GM19035 (cell line): Measurements from ENCODE around the gene WDR81.
"Not testable (repeated sequence)": the region's sequence is repeated elsewhere in the genome, so short reads cannot be mapped to it uniquely, and the experiment has no call there.

Source experiments
- ATAC-seq: cut with Tn5 transposase; IDR thresholded peaks from one replicate; pipeline ENCODE4 v1.9.1; 2021; ENCODE audit not compliant: unreplicated experiment

The WDR81 gene

DNA sequence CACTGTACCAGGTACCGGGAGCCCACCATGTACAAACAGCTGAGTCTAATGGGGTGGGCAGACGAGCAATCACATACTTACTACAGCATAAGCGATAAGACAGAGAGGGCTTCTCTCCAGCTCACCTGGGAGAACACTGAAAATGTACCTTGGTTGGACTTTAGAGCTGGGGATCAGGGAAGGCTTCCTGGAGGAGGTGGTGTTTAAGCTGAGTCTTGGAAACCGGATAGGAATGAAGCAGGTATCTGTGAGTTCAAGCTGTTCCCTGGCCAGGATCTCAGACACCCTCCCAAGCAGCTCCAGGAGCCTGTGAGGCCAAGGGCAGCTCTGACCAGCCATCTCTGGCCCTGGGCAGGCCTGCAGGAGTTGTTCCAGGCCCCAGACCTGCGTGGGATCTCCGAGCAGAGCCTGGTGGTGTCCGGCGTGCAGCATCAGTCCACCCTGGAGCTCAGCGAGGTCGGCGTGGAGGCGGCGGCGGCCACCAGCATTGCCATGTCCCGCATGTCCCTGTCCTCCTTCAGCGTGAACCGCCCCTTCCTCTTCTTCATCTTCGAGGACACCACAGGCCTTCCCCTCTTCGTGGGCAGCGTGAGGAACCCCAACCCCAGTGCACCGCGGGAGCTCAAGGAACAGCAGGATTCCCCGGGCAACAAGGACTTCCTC, 29.4 kb downstream of the WDR81 start:
- ATAC-seq: no peak

DNA sequence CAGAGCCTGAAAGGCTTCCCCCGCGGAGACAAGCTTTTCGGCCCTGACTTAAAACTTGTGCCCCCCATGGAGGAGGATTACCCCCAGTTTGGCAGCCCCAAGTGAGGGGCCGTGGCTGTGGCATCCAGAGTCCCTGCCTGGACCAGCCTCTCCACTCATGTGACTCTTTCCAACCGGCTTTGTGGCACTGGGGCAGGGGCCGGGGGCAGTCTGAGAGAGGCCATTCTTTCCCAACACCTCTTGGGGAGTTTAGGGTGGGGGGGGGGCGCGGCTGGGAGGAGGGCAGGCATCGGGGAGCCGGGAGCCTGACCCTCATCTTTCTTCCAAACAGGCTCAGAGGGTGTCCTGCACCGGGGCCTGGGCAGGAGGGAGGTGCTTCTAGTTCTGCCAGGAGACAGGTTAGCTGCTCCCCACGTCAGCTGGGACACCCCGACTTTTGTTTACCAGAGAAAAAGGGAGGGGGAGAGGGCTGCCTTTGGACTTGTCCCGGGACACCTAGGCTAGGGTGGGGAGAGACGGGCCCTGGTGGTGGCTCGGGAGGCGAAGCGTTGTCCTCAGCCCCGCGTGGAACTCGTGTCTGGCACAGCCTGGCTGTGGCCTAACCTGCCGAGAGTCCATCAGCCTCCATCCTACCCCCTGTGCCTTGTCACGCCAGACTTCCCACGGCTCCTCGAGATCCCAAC, 30.1 kb downstream of the WDR81 start:
- ATAC-seq: no peak

DNA sequence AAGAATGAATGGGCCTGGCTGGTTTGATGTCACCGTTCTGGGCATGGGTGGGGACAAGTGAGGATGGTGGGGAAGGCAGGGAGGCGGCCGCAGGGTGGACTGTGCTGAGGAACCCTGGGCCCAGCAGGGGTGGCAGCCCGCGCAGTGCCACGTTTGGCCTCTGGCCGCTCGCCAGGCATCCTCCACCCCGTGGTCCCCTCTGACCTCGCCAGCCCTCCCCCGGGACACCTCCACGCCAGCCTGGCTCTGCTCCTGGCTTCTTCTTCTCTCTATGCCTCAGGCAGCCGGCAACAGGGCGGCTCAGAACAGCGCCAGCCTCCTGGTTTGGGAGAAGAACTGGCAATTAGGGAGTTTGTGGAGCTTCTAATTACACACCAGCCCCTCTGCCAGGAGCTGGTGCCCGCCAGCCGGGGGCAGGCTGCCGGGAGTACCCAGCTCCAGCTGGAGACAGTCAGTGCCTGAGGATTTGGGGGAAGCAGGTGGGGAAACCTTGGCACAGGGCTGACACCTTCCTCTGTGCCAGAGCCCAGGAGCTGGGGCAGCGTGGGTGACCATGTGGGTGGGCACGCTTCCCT, 30.8 kb downstream of the WDR81 start:
- ATAC-seq: no peak

DNA sequence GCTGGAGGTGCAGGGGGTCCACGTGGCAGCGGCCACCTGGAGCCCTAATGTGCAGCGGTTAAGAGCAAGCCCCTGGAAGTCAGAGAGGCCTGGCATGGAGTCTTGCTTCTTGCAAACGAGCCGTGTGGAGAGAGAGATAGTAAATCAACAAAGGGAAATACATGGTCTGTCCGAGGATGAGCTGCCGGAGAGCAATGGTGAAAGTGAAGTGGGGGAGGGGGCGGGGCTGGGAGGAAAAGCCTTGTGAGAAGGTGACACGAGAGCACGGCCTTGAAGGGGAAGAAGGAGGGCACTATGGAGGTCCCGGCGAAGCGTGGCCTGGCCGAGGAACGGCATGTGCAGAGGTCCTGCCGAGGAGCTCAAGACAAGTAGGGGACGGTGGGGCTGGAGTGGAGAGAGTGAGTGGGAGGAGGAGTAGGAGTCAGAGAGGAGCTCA, 31.3 kb downstream of the WDR81 start:
- no peak for ATAC-seq

DNA sequence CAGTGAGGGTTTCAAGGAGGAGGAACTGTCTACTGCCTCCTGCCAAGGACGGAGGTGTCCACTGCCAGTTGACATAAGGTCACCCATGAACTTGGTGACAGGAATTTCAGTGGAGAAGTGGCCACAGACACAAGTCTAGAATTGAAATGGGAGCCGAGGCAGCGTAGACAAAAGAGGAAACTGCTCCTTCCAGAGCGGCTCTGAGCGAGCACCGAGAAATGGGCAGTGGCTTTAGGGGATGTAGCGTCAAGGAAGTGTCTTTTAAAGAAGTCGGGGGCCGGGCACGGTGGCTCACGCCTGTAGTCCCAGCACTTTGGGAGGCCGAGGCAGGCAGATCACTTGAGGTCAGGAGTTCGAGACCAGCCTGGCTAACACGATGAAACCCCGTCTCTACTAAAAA, 34.3 kb downstream of the WDR81 start:
- ATAC-seq: no peak

DNA sequence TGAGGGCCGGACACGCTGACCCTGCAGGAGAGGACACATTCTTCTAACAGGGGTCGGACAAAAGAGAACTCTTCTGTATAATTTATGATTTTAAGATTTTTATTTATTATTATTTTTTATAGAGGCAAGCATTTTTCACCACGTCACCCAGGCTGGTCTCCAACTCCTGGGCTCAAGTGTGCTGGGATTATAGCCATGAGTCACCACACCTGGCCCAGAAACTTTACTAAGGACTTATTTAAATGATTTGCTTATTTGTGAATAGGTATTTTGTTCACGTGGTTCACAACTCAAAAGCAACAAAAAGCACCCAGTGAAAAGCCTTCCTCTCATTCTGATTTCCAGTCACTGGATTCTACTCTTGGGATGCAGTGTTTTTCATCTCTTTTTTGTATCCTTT, 35.0 kb downstream of the WDR81 start:
- no peak for ATAC-seq

DNA sequence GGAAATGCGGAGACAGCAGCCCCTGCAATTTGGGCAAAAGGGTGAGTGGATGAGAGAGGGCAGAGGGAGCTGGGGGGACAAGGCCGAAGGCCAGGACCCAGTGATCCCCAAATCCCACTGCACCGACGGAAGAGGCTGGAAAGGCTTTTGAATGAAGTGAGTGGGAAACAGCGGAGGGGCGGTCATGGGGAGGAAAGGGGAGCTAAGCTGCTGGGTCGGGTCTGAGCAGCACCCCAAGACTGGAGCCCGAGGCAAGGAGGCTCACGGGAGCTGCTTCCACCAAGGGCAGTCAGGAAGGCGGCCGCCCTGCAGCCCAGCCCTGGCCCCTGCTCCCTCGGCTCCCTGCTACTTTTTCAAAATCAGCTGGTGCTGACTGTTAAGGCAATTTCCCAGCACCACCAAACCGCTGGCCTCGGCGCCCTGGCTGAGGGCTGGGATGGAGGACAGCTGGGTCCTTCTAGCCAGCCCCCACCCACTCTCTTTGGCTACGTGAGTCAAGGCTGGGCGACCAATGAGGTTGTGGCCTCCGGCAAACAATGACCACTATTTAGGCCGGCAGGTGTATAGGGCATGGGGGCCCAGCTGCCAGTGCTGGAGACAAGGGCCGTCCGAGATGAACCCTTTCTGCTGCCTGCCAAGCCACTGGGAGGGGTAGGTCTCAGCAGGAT, 37.9 kb downstream of the WDR81 start:
- no peak for ATAC-seq

DNA sequence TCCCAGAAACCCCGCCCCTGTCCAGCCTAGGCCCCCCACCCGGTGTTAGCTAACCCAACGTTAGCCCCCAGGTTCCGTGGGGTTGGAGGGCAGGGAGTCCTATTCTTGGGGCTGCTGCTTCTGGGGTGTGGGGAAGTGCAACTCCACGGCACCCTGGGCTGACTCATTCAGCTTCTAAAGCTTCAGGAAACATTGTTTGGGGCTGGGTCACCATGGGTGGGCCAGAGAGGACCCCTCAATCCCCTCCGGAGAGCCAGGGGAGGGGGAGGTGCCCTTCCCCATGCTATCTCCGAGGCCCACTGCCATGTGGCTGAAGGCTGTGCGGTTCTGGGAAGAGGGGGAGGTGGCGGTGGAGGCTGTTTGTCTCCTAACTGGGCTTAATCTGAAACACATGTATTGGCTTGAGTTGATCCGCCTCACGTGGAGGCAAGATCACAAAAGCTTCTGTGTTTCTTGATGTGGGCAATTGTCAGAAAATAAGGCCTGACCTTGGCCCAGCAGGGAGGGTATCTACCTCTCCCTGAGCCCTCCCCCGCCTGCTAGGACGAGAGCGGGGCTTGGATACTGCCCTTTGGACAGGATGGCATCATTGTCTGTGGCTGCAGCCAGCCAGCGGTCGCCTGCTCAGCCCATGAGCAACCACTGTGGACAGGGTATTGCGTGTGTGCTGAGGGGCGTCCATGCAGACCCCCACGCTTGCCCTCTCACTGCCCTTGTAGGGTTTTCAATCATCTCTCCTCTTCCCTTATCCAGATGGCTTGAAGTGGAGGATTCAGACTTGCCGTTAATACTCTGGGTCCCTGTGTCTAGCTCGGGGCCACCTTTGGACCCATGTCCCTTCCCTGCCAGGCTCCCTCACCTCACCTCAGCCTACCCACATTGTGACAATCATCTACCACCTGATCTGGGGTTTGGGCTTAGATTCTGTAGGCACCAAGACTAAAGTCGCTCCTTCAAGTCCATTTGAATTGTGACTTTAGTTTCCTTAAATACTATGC, 38.7 kb downstream of the WDR81 start:
- ATAC-seq: no peak

DNA sequence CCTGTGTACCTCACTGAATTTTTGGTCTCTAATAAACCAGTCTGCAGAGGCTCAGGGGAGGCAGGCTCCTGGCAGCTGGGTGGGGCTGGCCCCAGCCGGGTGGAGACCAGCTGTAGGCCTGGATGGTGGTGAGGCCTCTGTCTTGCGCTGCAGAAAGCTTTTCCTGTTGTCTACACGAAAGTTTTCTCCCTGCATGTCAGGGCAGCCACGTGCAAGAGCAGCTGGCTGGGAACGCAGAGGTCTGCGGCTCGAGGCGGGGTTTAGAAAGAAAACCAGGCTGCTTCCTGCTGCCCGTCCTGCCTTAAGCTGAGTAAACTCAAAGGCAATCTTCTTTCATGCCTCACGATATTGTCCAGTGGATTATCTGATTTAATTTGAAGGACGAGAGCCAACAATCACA, 39.8 kb downstream of the WDR81 start:
- ATAC-seq: no peak

DNA sequence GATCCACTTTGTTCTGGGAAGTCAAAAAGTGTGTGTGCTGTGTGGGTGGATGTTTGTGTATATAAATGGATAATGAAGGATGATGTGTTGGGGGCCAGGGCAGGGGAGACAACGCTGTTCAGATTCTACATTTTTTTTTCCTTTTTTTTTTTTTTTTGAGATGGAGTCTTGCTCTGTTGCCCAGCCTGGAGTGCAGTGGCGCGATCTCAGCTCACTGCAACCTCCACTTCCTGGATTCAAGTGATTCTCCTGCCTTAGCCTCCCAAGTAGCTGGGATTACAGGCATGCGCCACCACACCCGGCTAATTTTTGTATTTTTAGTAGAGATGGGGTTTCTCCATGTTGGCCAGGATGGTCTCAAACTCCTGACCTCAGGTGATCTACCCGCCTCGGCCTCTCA, 40.2 kb downstream of the WDR81 start:
- not testable (repeated sequence) for ATAC-seq

DNA sequence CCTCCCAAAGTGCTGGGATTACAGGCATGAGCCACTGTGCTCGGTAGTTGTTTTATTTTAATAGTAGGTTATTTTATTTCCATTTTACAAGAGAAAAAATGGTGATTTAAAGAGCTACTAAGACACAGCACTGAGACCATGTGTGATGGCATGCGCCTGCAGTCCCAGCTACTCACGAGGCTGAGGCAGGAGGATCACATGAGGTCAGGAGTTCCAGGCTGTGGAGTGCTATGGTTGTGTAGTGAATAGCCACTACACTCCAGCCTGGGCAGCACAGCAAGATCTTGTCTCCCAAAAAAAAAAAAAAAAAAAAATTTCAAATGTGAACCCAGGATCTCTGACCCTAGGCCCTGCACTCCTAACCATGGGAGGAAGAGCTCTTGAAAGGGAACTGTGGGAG, 41.1 kb downstream of the WDR81 start:
- no peak for ATAC-seq

DNA sequence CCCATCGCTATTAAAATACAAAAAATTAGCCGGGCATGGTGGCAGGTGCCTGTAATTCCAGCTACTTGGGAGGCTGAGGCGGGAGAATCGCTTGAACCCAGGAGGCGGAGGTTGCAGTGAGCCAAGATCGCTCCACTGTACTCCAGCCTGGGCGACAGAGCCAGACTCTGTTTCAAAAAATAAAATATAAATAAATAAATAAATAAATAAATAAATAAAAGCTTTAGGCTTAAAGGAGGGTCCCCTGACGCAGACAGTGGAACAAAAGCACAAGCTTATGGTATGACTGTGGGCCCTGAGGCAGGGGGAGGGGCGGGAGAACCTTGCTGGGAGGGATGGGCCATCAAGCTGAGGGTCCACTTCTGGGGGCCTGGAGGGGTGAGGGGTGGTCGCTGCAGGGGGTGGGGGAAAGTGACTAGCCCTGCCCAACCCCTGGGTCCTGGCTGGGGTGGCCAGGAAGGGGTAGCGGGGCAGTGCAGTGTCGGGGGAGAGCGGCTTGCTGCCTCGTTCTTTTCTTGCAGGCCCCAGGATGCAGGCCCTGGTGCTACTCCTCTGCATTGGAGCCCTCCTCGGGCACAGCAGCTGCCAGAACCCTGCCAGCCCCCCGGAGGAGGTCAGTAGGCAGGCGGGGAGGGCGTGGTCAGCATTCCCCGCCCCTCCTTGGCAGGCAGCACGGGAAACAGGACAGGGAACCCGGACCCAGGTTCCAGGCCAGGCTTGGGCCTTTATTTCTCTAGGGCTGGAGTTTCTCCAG, 42.1 kb downstream of the WDR81 start:
- no peak for ATAC-seq

DNA sequence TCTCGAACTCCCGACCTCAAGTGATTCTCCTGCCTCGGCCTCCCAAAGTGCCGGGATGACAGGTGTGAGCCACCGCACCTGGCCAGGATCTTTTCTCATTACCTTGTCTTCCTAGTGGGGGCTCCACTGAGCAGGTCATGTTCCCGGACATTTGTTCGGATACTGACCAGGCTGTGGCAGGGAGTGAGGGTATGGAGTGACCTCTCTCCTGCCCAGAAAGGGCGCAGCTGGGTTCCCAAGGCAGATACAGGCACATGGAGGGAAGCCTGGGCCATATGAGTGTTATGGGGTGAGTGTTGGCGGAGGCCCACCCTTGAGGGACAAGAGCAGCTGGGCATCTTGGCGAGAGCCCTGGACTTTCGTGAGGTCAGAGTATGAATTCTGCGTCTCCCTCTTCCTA, 42.9 kb downstream of the WDR81 start:
- ATAC-seq: no peak

DNA sequence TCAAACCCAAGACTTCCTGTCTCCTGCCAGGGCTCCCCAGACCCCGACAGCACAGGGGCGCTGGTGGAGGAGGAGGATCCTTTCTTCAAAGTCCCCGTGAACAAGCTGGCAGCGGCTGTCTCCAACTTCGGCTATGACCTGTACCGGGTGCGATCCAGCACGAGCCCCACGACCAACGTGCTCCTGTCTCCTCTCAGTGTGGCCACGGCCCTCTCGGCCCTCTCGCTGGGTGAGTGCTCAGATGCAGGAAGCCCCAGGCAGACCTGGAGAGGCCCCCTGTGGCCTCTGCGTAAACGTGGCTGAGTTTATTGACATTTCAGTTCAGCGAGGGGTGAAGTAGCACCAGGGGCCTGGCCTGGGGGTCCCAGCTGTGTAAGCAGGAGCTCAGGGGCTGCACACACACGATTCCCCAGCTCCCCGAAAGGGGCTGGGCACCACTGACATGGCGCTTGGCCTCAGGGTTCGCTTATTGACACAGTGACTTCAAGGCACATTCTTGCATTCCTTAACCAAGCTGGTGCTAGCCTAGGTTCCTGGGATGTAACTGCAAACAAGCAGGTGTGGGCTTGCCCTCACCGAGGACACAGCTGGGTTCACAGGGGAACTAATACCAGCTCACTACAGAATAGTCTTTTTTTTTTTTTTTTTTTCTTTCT, 45.4 kb downstream of the WDR81 start:
- no peak for ATAC-seq

DNA sequence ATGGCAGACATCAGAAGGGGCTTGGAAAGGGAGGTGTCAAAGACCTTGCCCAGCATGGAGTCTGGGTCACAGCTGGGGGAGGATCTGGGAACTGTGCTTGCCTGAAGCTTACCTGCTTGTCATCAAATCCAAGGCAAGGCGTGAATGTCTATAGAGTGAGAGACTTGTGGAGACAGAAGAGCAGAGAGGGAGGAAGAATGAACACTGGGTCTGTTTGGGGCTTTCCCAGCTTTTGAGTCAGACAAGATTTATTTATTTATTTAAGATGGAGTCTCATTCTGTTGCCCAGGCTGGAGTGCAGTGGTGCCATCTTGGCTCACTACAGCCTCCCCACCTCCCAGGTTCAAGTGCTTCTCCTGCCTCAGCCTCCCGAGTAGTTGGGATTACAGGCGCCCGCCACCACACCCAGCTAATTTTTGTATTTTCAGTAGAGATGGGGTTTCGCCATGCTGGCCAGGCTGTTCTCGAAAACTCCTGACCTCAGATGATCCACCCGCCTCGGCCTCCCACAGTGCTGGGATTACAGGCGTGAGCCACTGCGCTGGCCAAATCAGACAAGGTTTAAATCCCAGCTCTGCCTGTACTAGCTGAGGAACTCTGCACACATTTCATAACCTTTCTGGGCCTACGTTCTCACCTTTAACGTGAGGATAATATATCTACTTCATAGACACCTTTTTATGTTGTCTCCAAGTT, 48.6 kb downstream of the WDR81 start:
- not testable (repeated sequence) for ATAC-seq

DNA sequence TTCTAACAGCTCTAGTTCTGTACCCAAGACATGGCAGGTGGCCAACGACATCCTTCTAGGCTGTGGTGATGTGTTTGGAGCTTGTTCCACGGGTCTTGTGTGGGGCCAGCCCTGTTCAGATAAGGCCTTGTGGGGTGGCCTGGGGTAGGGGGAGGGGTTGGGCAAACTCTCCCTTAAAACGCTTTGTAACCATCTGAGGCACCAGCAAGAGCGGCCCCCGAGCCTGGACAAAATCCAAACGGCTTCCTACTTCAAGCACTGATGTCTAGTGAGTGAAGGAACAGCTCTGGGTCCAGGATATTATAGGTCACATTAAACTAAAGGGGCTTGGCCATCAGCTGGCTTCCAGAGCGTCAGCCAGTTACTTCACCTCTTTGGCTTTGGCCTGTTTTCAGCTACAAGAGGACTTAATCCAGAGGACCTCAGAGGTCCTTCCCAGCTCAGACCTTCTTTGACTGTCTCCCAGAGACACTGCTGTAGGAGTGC, 49.2 kb downstream of the WDR81 start:
- ATAC-seq: no peak

DNA sequence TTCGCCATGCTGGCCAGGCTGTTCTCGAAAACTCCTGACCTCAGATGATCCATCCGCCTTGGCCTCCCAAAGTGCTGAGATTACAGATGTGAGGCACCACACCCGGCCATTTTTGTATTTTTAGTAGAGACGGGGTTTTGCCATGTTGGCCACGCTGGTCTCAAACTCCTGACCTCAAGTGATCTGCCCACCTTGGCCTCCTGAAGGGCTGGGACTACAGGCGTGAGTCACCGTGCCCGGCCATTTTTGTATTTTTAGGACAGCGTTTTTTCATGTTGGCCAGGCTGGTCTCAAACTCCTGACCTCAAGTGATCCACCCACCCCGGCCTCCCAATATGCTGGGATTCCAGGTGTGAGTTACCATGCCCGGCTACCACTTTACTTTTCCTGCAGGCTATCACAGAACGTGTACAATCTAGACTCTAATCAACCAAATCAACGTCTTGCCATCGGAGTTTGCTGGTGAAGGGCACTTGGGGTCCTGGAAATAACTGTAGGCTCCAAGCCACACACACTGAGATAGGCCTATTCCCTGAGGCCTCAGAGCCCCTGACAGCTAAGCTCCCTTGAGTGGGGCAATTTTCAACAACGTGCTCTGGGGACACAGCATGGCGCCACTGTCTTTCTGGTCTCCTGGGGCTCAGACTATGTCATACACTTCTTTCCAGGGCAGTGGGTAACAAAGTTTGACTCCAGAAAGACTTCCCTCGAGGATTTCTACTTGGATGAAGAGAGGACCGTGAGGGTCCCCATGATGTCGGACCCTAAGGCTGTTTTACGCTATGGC, 50.1 kb downstream of the WDR81 start:
- no peak for ATAC-seq

DNA sequence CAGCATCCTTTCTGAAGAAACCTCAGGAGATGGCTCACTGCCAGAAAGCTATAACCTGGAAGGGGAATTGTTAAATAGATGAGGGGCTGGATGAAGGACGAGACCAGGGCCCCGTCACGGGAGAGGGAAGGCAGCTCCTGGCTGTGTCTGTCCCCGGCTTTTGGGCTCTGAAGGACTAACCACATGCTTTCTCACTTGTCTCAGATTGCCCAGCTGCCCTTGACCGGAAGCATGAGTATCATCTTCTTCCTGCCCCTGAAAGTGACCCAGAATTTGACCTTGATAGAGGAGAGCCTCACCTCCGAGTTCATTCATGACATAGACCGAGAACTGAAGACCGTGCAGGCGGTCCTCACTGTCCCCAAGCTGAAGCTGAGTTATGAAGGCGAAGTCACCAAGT, 51.8 kb downstream of the WDR81 start:
- no peak for ATAC-seq
